Measurements from ENCODE around the gene NELFCD. TPM values are rescaled to one million over a fixed set of nuclear protein-coding genes. Genes with fewer than 3 reads are reported as not detected.

Gene NELFCD
- total RNA-seq, 4 donors from 2014 or later, result 96.6 to 129 (median 113) TPM

DNA sequence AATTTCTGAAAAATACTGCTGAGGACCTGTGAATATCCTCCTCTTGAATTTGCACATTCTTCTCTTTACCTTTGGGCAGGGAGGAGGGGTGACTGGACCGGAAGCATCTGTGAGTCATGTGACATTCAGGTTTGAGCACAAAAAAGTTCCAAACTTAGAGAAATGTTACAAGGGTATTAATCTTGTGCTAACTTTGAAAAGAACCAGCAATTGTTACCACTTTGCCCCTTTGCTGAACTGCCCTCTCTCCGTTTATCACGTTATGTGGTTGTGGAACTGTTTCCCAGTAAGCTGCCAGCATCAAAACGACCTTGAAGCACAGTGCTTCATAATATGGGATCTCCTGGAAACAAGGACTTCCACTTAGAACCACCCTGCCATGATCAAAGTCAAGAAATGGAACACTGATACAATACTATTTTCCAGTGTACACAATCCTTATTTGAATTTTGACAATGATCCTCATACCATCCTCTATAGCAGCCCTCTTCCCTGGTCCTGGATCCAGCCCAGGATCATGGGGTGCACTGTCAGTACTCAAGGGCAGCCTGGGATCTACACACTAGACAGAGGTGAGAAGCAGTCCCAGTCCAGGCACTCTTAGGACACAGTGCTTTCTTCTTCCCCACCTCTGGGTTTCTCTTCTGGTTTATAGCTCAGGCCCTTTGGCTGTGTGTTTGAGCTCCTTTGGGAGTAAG is 35.9 kb downstream of the NELFCD start:
- DNase-seq, result no peak
- no peaks in the 10 kb centered on the region for H3K4me1 ChIP-seq
- H3K36me3 ChIP-seq, result no peaks in the 10 kb centered on the region
- intact Hi-C loops (cut with DNase I), result no loop called here
- WGBS, 2 donors, result 57 to 70% methylated on average over 4 of the region's 4 CpGs
- H3K4me3 ChIP-seq (replicated peaks in 1 of 3), result no peak overlapping the region
- H3K9me3 ChIP-seq, result no peaks in the 10 kb centered on the region
- no peaks in the 10 kb centered on the region for H3K27me3 ChIP-seq
- H3K27ac ChIP-seq, result no peak overlapping the region
- no peak for TF ChIP-seq POLR2A (IDR thresholded peaks at IDR 0.05)

DNA sequence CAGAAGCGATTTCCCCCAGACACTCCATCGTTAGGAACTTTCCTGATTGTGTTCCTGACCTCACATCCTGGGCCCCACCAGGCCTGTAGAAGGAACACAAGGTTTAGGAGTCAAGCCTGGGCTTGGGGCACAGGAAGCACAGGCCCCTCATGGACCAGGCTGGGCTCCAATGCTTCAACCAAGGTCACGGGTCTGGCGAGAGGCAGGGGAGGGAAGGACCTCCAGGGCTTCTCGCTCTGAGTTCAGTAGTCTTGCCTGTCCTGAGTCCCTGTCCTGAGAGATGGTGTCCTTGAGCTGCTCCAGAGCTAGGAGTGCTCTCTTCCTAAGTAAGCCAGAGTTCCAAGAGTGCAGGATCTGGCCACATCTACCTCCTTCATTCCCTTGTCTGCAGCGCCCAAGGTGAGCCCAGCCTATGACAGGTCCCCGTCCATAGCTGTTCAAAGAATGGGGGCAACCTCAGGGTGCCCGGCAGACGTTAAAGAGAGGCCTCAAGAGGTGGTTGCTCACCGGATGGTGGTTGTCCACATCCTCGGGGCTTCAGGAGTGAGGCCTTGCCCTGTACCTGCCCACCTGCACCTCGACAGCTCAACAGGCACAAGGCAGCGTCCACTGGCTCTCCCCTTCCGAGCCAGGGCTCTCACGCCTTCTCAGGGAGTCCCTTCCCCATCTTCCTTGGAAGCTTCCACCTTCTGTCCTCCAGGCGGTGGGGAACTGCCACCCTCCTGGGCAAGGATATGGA is 36.6 kb downstream of the NELFCD start:
- peaks cover 0 to 7% of the 10 kb centered on the region in 2 donors for H3K36me3 ChIP-seq
- 90 to 91% methylated on average over 13 to 16 of the region's 16 CpGs for WGBS, 2 donors
- DNase-seq, result no peak
- no peak overlapping the region for H3K4me3 ChIP-seq (replicated peaks in 1 of 3)
- intact Hi-C loops (cut with DNase I), result no loop called here
- no peak overlapping the region for H3K27ac ChIP-seq
- TF ChIP-seq, protein P1, sequence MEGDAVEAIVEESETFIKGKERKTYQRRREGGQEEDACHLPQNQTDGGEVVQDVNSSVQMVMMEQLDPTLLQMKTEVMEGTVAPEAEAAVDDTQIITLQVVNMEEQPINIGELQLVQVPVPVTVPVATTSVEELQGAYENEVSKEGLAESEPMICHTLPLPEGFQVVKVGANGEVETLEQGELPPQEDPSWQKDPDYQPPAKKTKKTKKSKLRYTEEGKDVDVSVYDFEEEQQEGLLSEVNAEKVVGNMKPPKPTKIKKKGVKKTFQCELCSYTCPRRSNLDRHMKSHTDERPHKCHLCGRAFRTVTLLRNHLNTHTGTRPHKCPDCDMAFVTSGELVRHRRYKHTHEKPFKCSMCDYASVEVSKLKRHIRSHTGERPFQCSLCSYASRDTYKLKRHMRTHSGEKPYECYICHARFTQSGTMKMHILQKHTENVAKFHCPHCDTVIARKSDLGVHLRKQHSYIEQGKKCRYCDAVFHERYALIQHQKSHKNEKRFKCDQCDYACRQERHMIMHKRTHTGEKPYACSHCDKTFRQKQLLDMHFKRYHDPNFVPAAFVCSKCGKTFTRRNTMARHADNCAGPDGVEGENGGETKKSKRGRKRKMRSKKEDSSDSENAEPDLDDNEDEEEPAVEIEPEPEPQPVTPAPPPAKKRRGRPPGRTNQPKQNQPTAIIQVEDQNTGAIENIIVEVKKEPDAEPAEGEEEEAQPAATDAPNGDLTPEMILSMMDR (IDR thresholded peaks at IDR 0.05), result no peak
- no peak for TF ChIP-seq POLR2A (IDR thresholded peaks at IDR 0.05)
- no peaks in the 10 kb centered on the region for H3K4me1 ChIP-seq
- no peaks in the 10 kb centered on the region for H3K27me3 ChIP-seq
- no peaks in the 10 kb centered on the region for H3K9me3 ChIP-seq

DNA sequence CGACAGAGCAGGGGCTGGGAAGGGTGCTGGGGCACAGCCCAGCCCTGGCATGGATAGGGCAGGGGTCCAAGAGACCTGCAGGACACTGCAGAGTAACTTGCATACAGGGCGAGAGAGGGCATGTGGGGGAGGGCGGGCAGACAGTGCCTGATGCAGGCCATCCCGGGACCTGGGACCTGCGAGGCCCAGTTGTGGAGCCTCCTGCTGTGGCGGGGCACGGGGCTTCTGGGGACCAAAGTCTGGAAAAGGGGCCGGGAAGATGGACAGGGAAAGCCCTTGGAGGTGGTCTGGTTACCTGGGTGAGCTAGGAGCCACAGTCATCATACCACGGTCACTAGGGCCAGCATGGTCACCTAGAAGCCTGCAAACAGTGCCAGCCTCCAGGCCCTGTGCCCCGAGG is 37.8 kb downstream of the NELFCD start:
- Histone ChIP-seq H3K27me3 (no peaks in the 10 kb centered on the region), H3K9me3 (no peaks in the 10 kb centered on the region), H3K4me3 (replicated peaks in 1 of 3) (no peak overlapping the region), H3K4me1 (no peaks in the 10 kb centered on the region), H3K27ac (no peak overlapping the region), H3K36me3 (peaks cover 10 to 18% of the 10 kb centered on the region in 2 donors)
- intact Hi-C loops (cut with DNase I), result no loop called here
- no peak for DNase-seq
- 90 to 95% methylated on average over 10 of the region's 10 CpGs for WGBS, 2 donors
- no peak for TF ChIP-seq POLR2A (IDR thresholded peaks at IDR 0.05)

DNA sequence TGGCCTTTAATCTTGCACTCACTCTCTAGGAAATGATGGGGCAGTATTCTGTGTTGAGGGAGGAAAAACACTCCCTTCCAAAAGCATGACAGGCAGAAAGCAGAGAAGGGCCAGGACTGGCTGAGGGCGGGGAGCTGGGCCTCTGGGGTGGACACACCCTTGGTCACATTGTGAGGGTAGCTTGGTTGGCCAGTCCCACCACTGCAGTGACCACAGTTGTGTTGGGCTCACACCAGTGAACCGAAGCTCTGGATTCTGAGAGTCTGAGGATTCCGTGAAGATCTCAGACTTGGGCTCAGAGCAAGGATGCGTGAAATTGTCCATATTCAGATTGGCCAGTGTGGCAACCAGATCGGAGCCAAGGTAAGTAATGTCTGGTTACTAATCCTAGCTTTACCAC is 38.2 kb downstream of the NELFCD start, which contains the start of gene TUBB1:
Gene TUBB1 (plus strand): TSS at position 213 of the 400 bp plus-strand sequence. CDS start 94 bp downstream, at position 307.
- no peak within 1 kb of the TSS for H3K4me3 ChIP-seq (replicated peaks in 1 of 3)
- 93 to 98% methylated on average over 5 of the region's 5 CpGs for WGBS, 2 donors
- H3K4me1 ChIP-seq, result no peaks in the 10 kb centered on the region
- no peak for TF ChIP-seq POLR2A (IDR thresholded peaks at IDR 0.05)
- TF ChIP-seq, protein P1 (IDR thresholded peaks at IDR 0.05), result no peak
- H3K9me3 ChIP-seq, result no peaks in the 10 kb centered on the region
- intact Hi-C loops (cut with DNase I), result no loop called here
- peaks cover 14 to 22% of the 10 kb centered on the region in 2 donors for H3K36me3 ChIP-seq
- no peaks in the 10 kb centered on the region for H3K27me3 ChIP-seq
- H3K27ac ChIP-seq, result no peak within 1 kb of the TSS
- DNase-seq, result no peak

DNA sequence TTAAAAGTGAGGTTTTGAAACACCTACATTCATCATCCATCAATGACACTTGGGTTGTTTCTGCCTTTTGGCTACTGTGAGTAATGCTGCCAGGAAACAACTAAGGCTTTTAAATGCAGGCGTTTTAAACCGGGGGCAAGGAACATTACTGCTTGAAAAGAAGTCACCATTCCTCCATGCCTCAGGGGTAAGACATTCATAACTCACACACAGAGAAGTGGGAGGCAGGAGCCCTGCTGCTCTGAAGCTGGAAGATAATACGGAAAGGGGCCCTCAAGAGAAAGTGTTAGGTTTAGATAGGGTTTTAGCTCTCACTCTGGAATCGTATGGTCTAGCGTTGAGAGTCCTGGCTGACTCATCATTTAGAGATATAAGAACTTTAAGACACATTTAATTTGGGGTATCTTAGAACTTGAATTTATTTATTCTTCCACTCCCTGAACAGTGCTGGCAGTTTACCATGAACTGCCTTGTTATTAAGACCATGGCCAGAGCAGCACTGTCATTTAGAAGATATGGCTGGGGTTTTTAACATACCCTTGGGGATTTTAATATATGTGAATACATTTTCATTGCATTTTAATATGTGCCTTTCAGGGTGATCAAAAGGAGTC is 40.0 kb downstream of the NELFCD start:
- TF ChIP-seq POLR2A (IDR thresholded peaks at IDR 0.05), result no peak
- TF ChIP-seq, protein P1 (IDR thresholded peaks at IDR 0.05), result no peak
- WGBS, 2 donors, result 76 to 88% methylated on average over 5 of the region's 5 CpGs
- Histone ChIP-seq H3K27ac (no peak overlapping the region), H3K9me3 (no peaks in the 10 kb centered on the region), H3K4me1 (no peaks in the 10 kb centered on the region), H3K27me3 (no peaks in the 10 kb centered on the region), H3K4me3 (replicated peaks in 1 of 3) (no peak overlapping the region), H3K36me3 (peaks cover 30 to 33% of the 10 kb centered on the region in 2 donors)
- intact Hi-C loops (cut with DNase I), result no loop called here
- DNase-seq, result no peak

All from thyroid gland (tissue), 4 donors.